HL-60 (cell line): Measurements from ENCODE around the gene ARHGEF7.

Experiments
- DNase-seq, 2 experiments: peaks; one replicate each; pipeline ENCODE4 v3.0.0-alpha.2; 2010 to 2020; ENCODE audit warnings: low read depth in 1 of 2, low spot score in 1 of 2
- H3K27ac ChIP-seq: fragments of 250-450 bp; sonication (Bioruptor Pico); replicated peaks from 2 replicates; pipeline ENCODE4 v1.5.1; 2020; ENCODE audit warnings: mild to moderate bottlenecking, moderate library complexity
- H3K27me3 ChIP-seq: fragments of 250-450 bp; sonication (Bioruptor Pico); 2 replicates; pipeline ENCODE4 v1.5.1; 2021; ENCODE audit warnings: mild to moderate bottlenecking, moderate library complexity; ENCODE audit not compliant: insufficient read depth, poor library complexity, severe bottlenecking
- H3K4me3 ChIP-seq: replicated peaks from 2 replicates; pipeline ENCODE4 v1.5.1; 2011; ENCODE audit warnings: mild to moderate bottlenecking, control low read depth, low read length; ENCODE audit not compliant: insufficient read depth
- CTCF ChIP-seq: IDR thresholded peaks from one replicate; pipeline ENCODE4 v1.5.1; 2011; ENCODE audit warnings: low read length, control low read depth, inconsistent platforms; ENCODE audit not compliant: insufficient read depth
- GABPA ChIP-seq: IDR thresholded peaks from 2 replicates; pipeline ENCODE4 v1.6.1; 2012; ENCODE audit warnings: low read depth
- POLR2AphosphoS5 ChIP-seq: IDR thresholded peaks from 2 replicates; pipeline ENCODE4 v1.6.1; 2012; ENCODE audit warnings: low read depth
- REST ChIP-seq: IDR thresholded peaks from 2 replicates; pipeline ENCODE4 v1.6.1; 2012; ENCODE audit warnings: low read depth; ENCODE audit not compliant: insufficient replicate concordance
- SPI1 ChIP-seq: IDR thresholded peaks from 2 replicates; pipeline ENCODE4 v1.6.1; 2012; ENCODE audit warnings: low read depth, mild to moderate bottlenecking, borderline replicate concordance

Gene ARHGEF7

GRCh38 chr13:111095031-111095840 is 19.9 kb upstream of the ARHGEF7 start:
- TF ChIP-seq CTCF, result no peak
- no peak for TF ChIP-seq SPI1
- TF ChIP-seq GABPA, result no peak
- TF ChIP-seq REST, result no peak
- DNase-seq, result no peak
- Histone ChIP-seq H3K27ac (no peak overlapping the region), H3K4me3 (no peak overlapping the region), H3K27me3 (peaks cover 21% of the 10 kb centered on the region)

- DNase-seq, result no peak
- H3K27me3 ChIP-seq, result peaks cover 22% of the 10 kb centered on the region
- H3K4me3 ChIP-seq, result no peak overlapping the region
- no peak overlapping the region for H3K27ac ChIP-seq
- no peak for TF ChIP-seq SPI1
These were observed 19.1 kb upstream of the ARHGEF7 start for GRCh38 chr13:111095911-111096501.

DNA sequence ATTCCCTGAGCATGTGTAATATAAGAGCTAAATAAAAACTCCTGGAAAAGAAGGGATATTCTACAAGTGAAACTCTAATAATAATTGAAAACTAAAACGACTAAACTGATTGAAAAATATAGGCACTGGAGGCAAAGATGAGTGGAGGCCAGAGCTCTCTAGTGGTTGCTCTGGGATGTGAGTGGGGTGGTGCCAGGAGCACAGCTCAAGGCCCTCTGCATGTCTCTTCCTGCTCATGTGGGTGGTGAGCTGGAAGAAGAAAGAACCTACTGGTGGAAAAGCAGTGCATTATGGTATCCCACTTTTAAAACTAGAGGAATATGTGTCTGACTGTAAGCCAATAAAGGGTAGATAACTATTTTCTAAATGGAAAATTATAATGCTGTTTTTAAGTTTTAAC is 15.8 kb upstream of the ARHGEF7 start:
- no peak overlapping the region for H3K4me3 ChIP-seq
- no peak overlapping the region for H3K27ac ChIP-seq
- TF ChIP-seq CTCF (no peak), SPI1 (no peak), GABPA (no peak)
- H3K27me3 ChIP-seq, result peaks cover 23% of the 10 kb centered on the region
- DNase-seq, result no peak

DNA sequence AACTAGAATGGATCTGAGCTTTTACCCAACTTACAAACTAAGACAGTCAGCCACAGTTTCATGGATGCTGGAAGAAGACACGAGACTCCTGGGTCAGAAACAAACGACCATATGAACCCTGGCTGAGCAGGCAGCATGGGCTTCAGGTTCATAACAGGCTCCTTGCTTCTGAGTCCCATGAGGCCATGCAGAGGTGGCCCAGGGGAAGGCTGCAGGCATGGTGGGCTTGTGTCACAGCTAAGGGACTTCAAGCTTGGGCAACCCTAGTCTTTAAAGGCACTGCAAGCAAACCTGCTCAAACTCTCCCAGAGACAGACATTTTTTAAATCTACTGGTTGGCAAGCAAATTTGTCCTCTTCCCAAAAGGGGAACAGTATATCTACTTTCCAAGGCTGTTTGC is 5.1 kb upstream of the ARHGEF7 start:
- Histone ChIP-seq H3K4me3 (no peak overlapping the region), H3K27me3 (peaks cover 47% of the 10 kb centered on the region), H3K27ac (no peak overlapping the region)
- no peak for DNase-seq
- TF ChIP-seq GABPA (no peak), SPI1 (no peak), POLR2AphosphoS5 (no peak), CTCF (no peak)

GRCh38 chr13:111111376-111111937 is 3.7 kb upstream of the ARHGEF7 start:
- Histone ChIP-seq H3K27me3 (peaks cover 50% of the 10 kb centered on the region), H3K4me3 (no peak overlapping the region)
- TF ChIP-seq CTCF (no peak), POLR2AphosphoS5 (no peak), REST (no peak)

More at GRCh38 chr13:111111376-111111937, 3.7 kb upstream of the ARHGEF7 start:
- no peak overlapping the region for H3K27ac ChIP-seq
- DNase-seq, result no peak
